Cardiac muscle cell (in vitro differentiated cells and primary cell): Measurements from ENCODE around the gene ZPLD1. TPM values are rescaled to one million over a fixed set of nuclear protein-coding genes. Genes with fewer than 3 reads are reported as not detected.

Source experiments
- DNase-seq, 2 donors: peaks; one replicate each; pipeline versions ENCODE4 v3.0.0 to v3.0.0-alpha.2; 2010 to 2017; ENCODE audit warnings: low read depth in 1 of 2, low spot score in 1 of 2
- H3K27ac ChIP-seq: fragments of 200-600 bp; sonication (generic); 2 replicates; pipeline ENCODE4 v1.5.1; 2016
- H3K27me3 ChIP-seq: fragments of 200-600 bp; sonication (generic); 2 replicates; pipeline ENCODE4 v1.6.0; 2016; ENCODE audit warnings: control low read depth
- H3K36me3 ChIP-seq: fragments of 200-600 bp; sonication (generic); 2 replicates; pipeline ENCODE4 v1.5.1; 2016; ENCODE audit warnings: control low read depth
- H3K4me1 ChIP-seq: fragments of 200-600 bp; sonication (generic); 2 replicates; pipeline ENCODE4 v1.8.1; 2017; ENCODE audit warnings: low read depth, mild to moderate bottlenecking, mixed run types
- H3K4me3 ChIP-seq: fragments of 200-600 bp; sonication (generic); 2 replicates; pipeline ENCODE4 v1.5.1; 2016; ENCODE audit warnings: mild to moderate bottlenecking
- H3K9me3 ChIP-seq: fragments of 200-600 bp; sonication (generic); 2 replicates; pipeline ENCODE4 v1.5.1; 2017; ENCODE audit warnings: low read depth, mild to moderate bottlenecking, control low read depth
- CTCF ChIP-seq: IDR thresholded peaks from 2 replicates; pipeline ENCODE4 v1.5.1; 2012; ENCODE audit warnings: low read depth, mild to moderate bottlenecking, low read length
- polyA plus RNA-seq: library from polyadenylated mRNA; unstranded; fragments of >200 nt; fragmentation: Nextera tagmentation; extraction: Ambion mirVana; gene quantifications from 2 replicates; pipeline ENCODE4 v1.2.1, GENCODE V29; 2016
- total RNA-seq: library from RNA; depleted of rRNA; stranded (reverse); fragments of >200 nt; gene quantifications from 2 replicates; pipeline ENCODE4 v1.2.3, GENCODE V29; 2016

ZPLD1 gene
- total and polyA plus RNA-seq, 2 experiments from 2014 or later: 0.60 TPM; not detected in 1

- no peak for TF ChIP-seq CTCF
- no peaks in the 10 kb centered on the region for H3K4me1 ChIP-seq
- no peaks in the 10 kb centered on the region for H3K27me3 ChIP-seq
- H3K9me3 ChIP-seq: no peaks in the 10 kb centered on the region
- no peak overlapping the region for H3K27ac ChIP-seq
- H3K36me3 ChIP-seq: no peaks in the 10 kb centered on the region
- no peak overlapping the region for H3K4me3 ChIP-seq
- DNase-seq: no peak
These were observed 39.4 kb downstream of the ZPLD1 start for GRCh38 chr3:102474207-102474606.

- Histone ChIP-seq H3K4me1 (no peaks in the 10 kb centered on the region), H3K27ac (no peak overlapping the region), H3K4me3 (no peak overlapping the region), H3K36me3 (no peaks in the 10 kb centered on the region), H3K9me3 (no peaks in the 10 kb centered on the region), H3K27me3 (no peaks in the 10 kb centered on the region)
- no peak for DNase-seq
- TF ChIP-seq CTCF: no peak
These were observed 41.4 kb downstream of the ZPLD1 start for GRCh38 chr3:102476198-102476597.

DNA sequence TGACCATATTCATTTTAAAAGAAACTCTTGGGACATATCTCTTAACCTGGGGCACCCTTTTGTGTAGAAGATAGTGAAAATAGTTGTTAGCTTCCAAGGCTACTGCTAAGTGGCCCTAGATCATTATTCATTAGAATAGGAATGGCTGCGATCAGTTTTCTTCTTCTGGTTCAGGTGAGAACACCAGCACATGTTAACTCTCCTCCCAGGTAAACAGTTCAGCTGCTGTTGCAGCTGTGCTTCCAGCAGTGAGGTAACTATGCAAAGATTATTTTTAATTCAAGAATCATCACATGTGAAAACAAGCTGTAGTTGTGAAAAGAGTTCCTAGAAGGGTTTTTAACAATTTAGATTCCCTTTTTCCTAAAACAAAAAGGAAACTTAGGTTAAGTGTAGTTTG lies 43.3 kb downstream of the ZPLD1 start:
- H3K36me3 ChIP-seq: no peaks in the 10 kb centered on the region
- H3K4me1 ChIP-seq: no peaks in the 10 kb centered on the region
- H3K27me3 ChIP-seq: no peaks in the 10 kb centered on the region
- no peak for DNase-seq
- H3K4me3 ChIP-seq: no peak overlapping the region
- TF ChIP-seq CTCF: no peak
- no peak overlapping the region for H3K27ac ChIP-seq
- no peaks in the 10 kb centered on the region for H3K9me3 ChIP-seq

DNA sequence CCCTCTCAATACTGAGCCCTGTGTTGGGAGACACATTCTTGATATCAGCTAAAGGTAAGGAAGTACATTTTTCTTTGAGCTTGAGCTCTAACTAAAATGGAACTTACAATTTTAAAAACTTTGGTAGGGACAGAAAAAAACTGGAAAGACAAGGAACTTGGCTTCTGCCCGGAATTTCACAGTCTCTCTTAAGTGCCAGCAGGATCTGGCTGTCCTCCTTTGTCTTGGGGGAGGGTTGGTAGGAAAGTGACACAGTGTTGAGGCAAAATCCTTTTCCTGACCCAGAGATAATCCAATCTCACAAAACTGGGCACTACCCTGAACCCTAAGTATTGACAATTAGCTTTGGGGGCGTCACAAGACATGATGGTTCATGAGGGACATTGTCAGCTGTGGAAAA lies 45.3 kb downstream of the ZPLD1 start:
- no peaks in the 10 kb centered on the region for H3K27me3 ChIP-seq
- H3K4me1 ChIP-seq: no peaks in the 10 kb centered on the region
- no peak for TF ChIP-seq CTCF
- no peaks in the 10 kb centered on the region for H3K36me3 ChIP-seq
- no peak overlapping the region for H3K27ac ChIP-seq
- no peak overlapping the region for H3K4me3 ChIP-seq
- DNase-seq: no peak
- H3K9me3 ChIP-seq: no peaks in the 10 kb centered on the region

- H3K27me3 ChIP-seq: no peaks in the 10 kb centered on the region
- H3K4me1 ChIP-seq: no peaks in the 10 kb centered on the region
- no peaks in the 10 kb centered on the region for H3K36me3 ChIP-seq
- H3K4me3 ChIP-seq: no peak overlapping the region
- no peak for TF ChIP-seq CTCF
- no peak for DNase-seq
- H3K9me3 ChIP-seq: no peaks in the 10 kb centered on the region
- H3K27ac ChIP-seq: no peak overlapping the region
These were observed 46.2 kb downstream of the ZPLD1 start for GRCh38 chr3:102481050-102481449.

DNA sequence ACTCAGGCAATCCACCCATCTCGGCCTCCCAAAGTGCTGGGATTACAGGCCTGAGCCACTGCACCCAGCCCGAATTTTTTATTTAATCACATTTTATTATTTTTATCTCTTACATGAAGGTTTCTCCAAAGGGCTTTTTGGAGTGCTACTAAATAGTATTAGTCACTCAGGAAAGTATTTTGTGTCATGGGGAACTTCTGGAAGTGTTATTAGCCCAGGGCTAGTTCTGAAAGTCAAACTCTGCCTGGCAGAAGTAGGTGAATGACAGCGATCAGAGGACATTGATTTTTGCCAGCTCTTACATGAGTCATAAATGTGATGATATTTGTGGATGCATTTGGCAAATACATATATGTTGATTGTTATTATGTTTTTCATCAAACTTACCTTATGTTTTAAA lies 48.7 kb downstream of the ZPLD1 start:
- H3K27me3 ChIP-seq: no peaks in the 10 kb centered on the region
- no peaks in the 10 kb centered on the region for H3K36me3 ChIP-seq
- no peak overlapping the region for H3K27ac ChIP-seq
- H3K4me1 ChIP-seq: no peaks in the 10 kb centered on the region
- TF ChIP-seq CTCF: no peak
- no peaks in the 10 kb centered on the region for H3K9me3 ChIP-seq
- DNase-seq: no peak
- no peak overlapping the region for H3K4me3 ChIP-seq
